Right lobe of liver (tissue), 4 donors: ENCODE measurements around the gene ASAH2.

ENCODE experiments used
- POLR2A ChIP-seq: fragments of 450-650 bp; IDR thresholded peaks from one replicate; pipeline ENCODE4 v1.6.1; 2017; ENCODE audit warnings: antibody characterized with exemption, mild to moderate bottlenecking
- TF ChIP-seq, protein P1 (sequence below), 4 donors: fragments of 200-600 bp in 3 of 4; fragments of 450-650 bp in 1 of 4; IDR thresholded peaks; one replicate each; pipeline versions ENCODE4 v1.5.1 to v1.8.0; 2016 to 2022; ENCODE audit warnings: antibody characterized with exemption in 4 of 4, mild to moderate bottlenecking in 2 of 4
- donor health status: DM: no; HTN: no; CAD: no.
- donor health status: DM: no; HTN: no; CAD: no.
- donor health status: DM: no; HTN: yes; CAD: no.

DNA sequence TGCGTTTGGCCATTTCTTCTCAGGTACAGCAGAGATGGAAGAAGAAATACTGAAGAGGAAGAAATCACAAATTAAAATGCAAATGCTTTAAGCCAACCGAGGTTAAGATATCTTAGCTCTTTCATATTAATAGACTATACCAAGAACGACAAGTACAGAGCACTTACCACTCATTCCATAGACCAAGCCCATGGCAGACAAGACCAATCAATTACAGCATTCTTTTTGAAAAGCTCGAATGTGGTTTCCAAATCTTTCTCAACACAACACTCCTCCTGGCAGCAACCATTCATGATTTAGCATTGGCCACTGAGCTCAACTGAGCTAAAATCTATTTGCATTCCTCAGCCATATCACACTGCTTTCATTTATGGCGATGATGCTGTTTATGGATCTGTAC lies 2.7 kb downstream of the ASAH2 start:
- TF ChIP-seq, protein P1, sequence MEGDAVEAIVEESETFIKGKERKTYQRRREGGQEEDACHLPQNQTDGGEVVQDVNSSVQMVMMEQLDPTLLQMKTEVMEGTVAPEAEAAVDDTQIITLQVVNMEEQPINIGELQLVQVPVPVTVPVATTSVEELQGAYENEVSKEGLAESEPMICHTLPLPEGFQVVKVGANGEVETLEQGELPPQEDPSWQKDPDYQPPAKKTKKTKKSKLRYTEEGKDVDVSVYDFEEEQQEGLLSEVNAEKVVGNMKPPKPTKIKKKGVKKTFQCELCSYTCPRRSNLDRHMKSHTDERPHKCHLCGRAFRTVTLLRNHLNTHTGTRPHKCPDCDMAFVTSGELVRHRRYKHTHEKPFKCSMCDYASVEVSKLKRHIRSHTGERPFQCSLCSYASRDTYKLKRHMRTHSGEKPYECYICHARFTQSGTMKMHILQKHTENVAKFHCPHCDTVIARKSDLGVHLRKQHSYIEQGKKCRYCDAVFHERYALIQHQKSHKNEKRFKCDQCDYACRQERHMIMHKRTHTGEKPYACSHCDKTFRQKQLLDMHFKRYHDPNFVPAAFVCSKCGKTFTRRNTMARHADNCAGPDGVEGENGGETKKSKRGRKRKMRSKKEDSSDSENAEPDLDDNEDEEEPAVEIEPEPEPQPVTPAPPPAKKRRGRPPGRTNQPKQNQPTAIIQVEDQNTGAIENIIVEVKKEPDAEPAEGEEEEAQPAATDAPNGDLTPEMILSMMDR (IDR thresholded peaks at IDR 0.05), result no peak
- TF ChIP-seq POLR2A, result no peak
